Bronchial epithelial cell (primary cell): Measurements from ENCODE around the gene ATP9A. TPM values are rescaled to one million over a fixed set of nuclear protein-coding genes. Genes with fewer than 3 reads are reported as not detected.

Source experiments
- DNase-seq: peaks from one replicate; pipeline ENCODE4 v3.0.0-alpha.2; 2010; ENCODE audit warnings: low read depth
- FAIRE-seq: peaks from 2 replicates; lab custom pipeline; 2011; peaks lifted over from hg19 to GRCh38; lab: Jason Lieb, UNC
- H3K27me3 ChIP-seq: 2 replicates; pipeline ENCODE4 v1.5.1; 2011; ENCODE audit warnings: low read length; ENCODE audit not compliant: control insufficient read depth, insufficient read depth
- H3K36me3 ChIP-seq: 2 replicates; pipeline ENCODE4 v1.5.1; 2011; ENCODE audit warnings: low read length; ENCODE audit not compliant: control insufficient read depth, insufficient read depth
- H3K4me3 ChIP-seq: 2 replicates; pipeline ENCODE4 v1.5.1; 2011; ENCODE audit warnings: mild to moderate bottlenecking, low read depth, low read length, control low read depth
- CTCF ChIP-seq: IDR thresholded peaks from 2 replicates; pipeline ENCODE4 v1.5.1; 2011; ENCODE audit warnings: mild to moderate bottlenecking, moderate library complexity, low read length, control low read depth, inconsistent platforms; ENCODE audit not compliant: insufficient read depth, severe bottlenecking
- total RNA-seq: library from RNA; depleted of rRNA; stranded (reverse); fragments of >200 nt; gene quantifications from 2 replicates; pipeline ENCODE4 v1.2.1, GENCODE V29; 2014

The ATP9A gene
- total RNA-seq, 1 donor from 2014 or later = 26.3 TPM

GRCh38 chr20:51562027-51562331 lies 206.2 kb downstream of the ATP9A start:
- FAIRE-seq (no peak), DNase-seq (no peak)
- peaks cover 39% of the 10 kb centered on the region for H3K27me3 ChIP-seq

GRCh38 chr20:51560550-51561307 lies 207.5 kb downstream of the ATP9A start:
- no peak overlapping the region for H3K4me3 ChIP-seq
- no peak for TF ChIP-seq CTCF
- FAIRE-seq = no peak
- peaks cover 39% of the 10 kb centered on the region for H3K27me3 ChIP-seq
- no peaks in the 10 kb centered on the region for H3K36me3 ChIP-seq
- no peak for DNase-seq

More at GRCh38 chr20:51562027-51562331, 206.2 kb downstream of the ATP9A start:
- H3K4me3 ChIP-seq = no peak overlapping the region
- no peaks in the 10 kb centered on the region for H3K36me3 ChIP-seq
- no peak for TF ChIP-seq CTCF

GRCh38 chr20:51560042-51560441 lies 208.1 kb downstream of the ATP9A start:
- no peak for DNase-seq
- H3K36me3 ChIP-seq = no peaks in the 10 kb centered on the region
- no peak for TF ChIP-seq CTCF
- peaks cover 39% of the 10 kb centered on the region for H3K27me3 ChIP-seq
- no peak for FAIRE-seq
- no peak overlapping the region for H3K4me3 ChIP-seq

- no peak overlapping the region for H3K4me3 ChIP-seq
- no peak for TF ChIP-seq CTCF
- no peak for FAIRE-seq
Observed at GRCh38 chr20:51554538-51555165, 213.5 kb downstream of the ATP9A start.

GRCh38 chr20:51553897-51554486 lies 214.2 kb downstream of the ATP9A start:
- no peak for FAIRE-seq
- no peak overlapping the region for H3K4me3 ChIP-seq
- no peaks in the 10 kb centered on the region for H3K36me3 ChIP-seq
- TF ChIP-seq CTCF = no peak
- H3K27me3 ChIP-seq = peaks cover 3% of the 10 kb centered on the region
- no peak for DNase-seq

More at GRCh38 chr20:51554538-51555165, 213.5 kb downstream of the ATP9A start:
- H3K27me3 ChIP-seq = peaks cover 9% of the 10 kb centered on the region
- H3K36me3 ChIP-seq = no peaks in the 10 kb centered on the region
- DNase-seq = peak; percentile 47
